CD4-positive, alpha-beta memory T cell (primary cell): ENCODE data around the gene RPL12. TPM values are rescaled to one million over a fixed set of nuclear protein-coding genes. Genes with fewer than 3 reads are reported as not detected.
A peak's percentile ranks its signal among the peaks of the same experiment; 100 is the strongest.

ENCODE experiments used
- CTCF ChIA-PET: fragments of 350-600 bp; sonication (Branson Sonifier 250); formaldehyde crosslinking; loops from one replicate; lab custom pipeline; 2021; ENCODE audit warnings: inconsistent platforms; ENCODE audit not compliant: partially characterized antibody; lab: Charles Lee
- POLR2A ChIA-PET: fragments of 350-600 bp; sonication (Branson Sonifier 250); formaldehyde crosslinking; loops from one replicate; lab custom pipeline; 2021; ENCODE audit not compliant: partially characterized antibody; lab: Charles Lee
- DNase-seq, 5 donors: peaks; one replicate each; pipeline versions ENCODE4 v3.0.0 to v3.0.0-alpha.2; 2020 to 2022; ENCODE audit warnings: mixed read lengths in 1 of 5
- H3K27ac ChIP-seq: one replicate; pipeline ENCODE4 v1.7.0; 2013; ENCODE audit warnings: low read depth, low read length
- H3K27me3 ChIP-seq: 2 replicates; pipeline ENCODE4 v1.7.0; 2013; ENCODE audit warnings: mild to moderate bottlenecking, low read length, moderate library complexity; ENCODE audit not compliant: insufficient read depth
- H3K36me3 ChIP-seq: 2 replicates; pipeline ENCODE4 v1.7.0; 2013; ENCODE audit warnings: mild to moderate bottlenecking, low read length, moderate library complexity; ENCODE audit not compliant: insufficient read depth
- H3K4me1 ChIP-seq: 2 replicates; pipeline ENCODE4 v1.7.0; 2013; ENCODE audit warnings: mild to moderate bottlenecking, low read length, moderate library complexity; ENCODE audit not compliant: insufficient read depth
- H3K4me3 ChIP-seq, 2 donors: one replicate each; pipeline ENCODE4 v1.7.0; 2013; ENCODE audit warnings: low read length in 2 of 2, mild to moderate bottlenecking in 1 of 2
- H3K9me3 ChIP-seq, 2 donors: one replicate each; pipeline ENCODE4 v1.7.0; 2013; ENCODE audit warnings: low read length in 2 of 2, control low read depth in 1 of 2; ENCODE audit not compliant: control insufficient read depth in 1 of 2
- H3K27ac Mint-ChIP-seq, 7 donors: one replicate each; pipeline ENCODE4 v1.8.0; 2020 to 2021; ENCODE audit warnings: mixed read lengths in 7 of 7, mild to moderate bottlenecking in 6 of 7, inconsistent platforms in 3 of 7, moderate library complexity in 3 of 7
- H3K27me3 Mint-ChIP-seq, 2 donors: one replicate each; pipeline ENCODE4 v1.8.0; 2020 to 2021; ENCODE audit warnings: mixed read lengths in 2 of 2
- H3K36me3 Mint-ChIP-seq, 2 donors: one replicate each; pipeline ENCODE4 v1.8.0; 2020 to 2021; ENCODE audit warnings: mixed read lengths in 2 of 2, inconsistent platforms in 1 of 2, mild to moderate bottlenecking in 1 of 2
- H3K4me1 Mint-ChIP-seq, 4 donors: one replicate each; pipeline ENCODE4 v1.8.0; 2020 to 2021; ENCODE audit warnings: mixed read lengths in 4 of 4, mild to moderate bottlenecking in 1 of 4
- H3K4me3 Mint-ChIP-seq, 8 donors: one replicate each; pipeline ENCODE4 v1.8.0; 2020 to 2021; ENCODE audit warnings: mixed read lengths in 8 of 8, mild to moderate bottlenecking in 7 of 8, moderate library complexity in 6 of 8, inconsistent platforms in 3 of 8
- H3K9me3 Mint-ChIP-seq, 8 donors: one replicate each; pipeline ENCODE4 v1.8.0; 2020 to 2021; ENCODE audit warnings: mixed read lengths in 8 of 8, mild to moderate bottlenecking in 5 of 8, inconsistent platforms in 3 of 8, moderate library complexity in 1 of 8
- intact Hi-C: fragments of 100-400 bp; cut with micrococcal nuclease; formaldehyde crosslinking; loops from one replicate; pipeline ENCODE4 v1.15.1; 2023
- polyA plus RNA-seq, 2 donors: library from polyadenylated mRNA; unstranded; fragments of 300-500 nt; fragmentation: Illumina TruSeq; gene quantifications; one replicate each; pipeline ENCODE4 v1.2.3, GENCODE V29; 2021
- total RNA-seq, 2 experiments: library from RNA; stranded (reverse); gene quantifications; one replicate each; pipeline ENCODE4 v1.2.3, GENCODE V29; 2021

Gene RPL12
- total and polyA plus RNA-seq, 4 experiments from 2014 or later = 1,304 to 1,786 (median 1,643) TPM

GRCh38 chr9:127406799-127407491, 44.3 kb downstream of the RPL12 start:
- Histone ChIP-seq H3K4me1 (no peaks in the 10 kb centered on the region), H3K27ac (no peak overlapping the region), H3K9me3 (no peaks in the 10 kb centered on the region), H3K36me3 (no peaks in the 10 kb centered on the region), H3K4me3 (no peak overlapping the region), H3K27me3 (no peaks in the 10 kb centered on the region)
- DNase-seq = no peak
- no peaks in the 10 kb centered on the region for H3K9me3 Mint-ChIP-seq
- ChIA-PET CTCF (interaction anchor here (0.7 kb wide), 1 partner anchor 11 kb away, joined by 3 read pairs; no protein-coding TSS in a partner anchor), POLR2A (no interaction called here)
- no peak overlapping the region for H3K4me3 Mint-ChIP-seq
- peaks cover 7 to 20% of the 10 kb centered on the region in 2 donors for H3K27me3 Mint-ChIP-seq
- no peak overlapping the region for H3K27ac Mint-ChIP-seq
- intact Hi-C loops = no loop called here
- H3K4me1 Mint-ChIP-seq = no peaks in the 10 kb centered on the region
- no peaks in the 10 kb centered on the region for H3K36me3 Mint-ChIP-seq

GRCh38 chr9:127405344-127406125, 45.7 kb downstream of the RPL12 start:
- Mint-ChIP-seq H3K36me3 (no peaks in the 10 kb centered on the region), H3K27ac (peak overlapping the region in 1 of 7 donors; percentile 62), H3K4me1 (no peaks in the 10 kb centered on the region), H3K9me3 (no peaks in the 10 kb centered on the region), H3K4me3 (no peak overlapping the region), H3K27me3 (peaks cover 11 to 21% of the 10 kb centered on the region in 2 donors)
- no peak overlapping the region for H3K27ac ChIP-seq
- ChIA-PET POLR2A (no interaction called here), CTCF (no interaction called here)
- intact Hi-C loops = no loop called here
- no peaks in the 10 kb centered on the region for H3K36me3 ChIP-seq
- H3K27me3 ChIP-seq = no peaks in the 10 kb centered on the region
- no peaks in the 10 kb centered on the region for H3K9me3 ChIP-seq
- no peaks in the 10 kb centered on the region for H3K4me1 ChIP-seq
- no peak overlapping the region for H3K4me3 ChIP-seq
- DNase-seq = no peak

- Histone ChIP-seq H3K9me3 (no peaks in the 10 kb centered on the region), H3K4me1 (no peaks in the 10 kb centered on the region), H3K27me3 (no peaks in the 10 kb centered on the region), H3K36me3 (no peaks in the 10 kb centered on the region), H3K4me3 (no peak overlapping the region), H3K27ac (no peak overlapping the region)
- intact Hi-C loops = no loop called here
- Mint-ChIP-seq H3K27ac (no peak overlapping the region), H3K4me1 (no peaks in the 10 kb centered on the region), H3K9me3 (no peaks in the 10 kb centered on the region), H3K27me3 (peaks cover 11 to 23% of the 10 kb centered on the region in 2 donors), H3K4me3 (no peak overlapping the region), H3K36me3 (no peaks in the 10 kb centered on the region)
- no peak for DNase-seq
- ChIA-PET CTCF (no interaction called here), POLR2A (no interaction called here)
These were observed 46.6 kb downstream of the RPL12 start for GRCh38 chr9:127404631-127405030.

GRCh38 chr9:127403507-127404192, 47.6 kb downstream of the RPL12 start:
- no peaks in the 10 kb centered on the region for H3K36me3 Mint-ChIP-seq
- no peaks in the 10 kb centered on the region for H3K4me1 ChIP-seq
- H3K9me3 Mint-ChIP-seq = no peaks in the 10 kb centered on the region
- no peaks in the 10 kb centered on the region for H3K36me3 ChIP-seq
- ChIA-PET POLR2A (no interaction called here), CTCF (no interaction called here)
- DNase-seq = no peak
- no peak overlapping the region for H3K27ac ChIP-seq
- no peak overlapping the region for H3K4me3 Mint-ChIP-seq
- H3K9me3 ChIP-seq = no peaks in the 10 kb centered on the region
- intact Hi-C loops = no loop called here
- H3K4me1 Mint-ChIP-seq = peaks cover 0 to under 1% (median under 1%) of the 10 kb centered on the region in 4 donors
- peaks cover 6% of the 10 kb centered on the region for H3K27me3 ChIP-seq
- H3K27ac Mint-ChIP-seq = no peak overlapping the region
- H3K4me3 ChIP-seq = no peak overlapping the region
- H3K27me3 Mint-ChIP-seq = peaks cover 16 to 23% of the 10 kb centered on the region in 2 donors

- ChIA-PET CTCF (no interaction called here), POLR2A (no interaction called here)
- Mint-ChIP-seq H3K4me1 (peaks cover 2 to 9% (median 6%) of the 10 kb centered on the region in 4 donors), H3K27me3 (peaks cover 18 to 25% of the 10 kb centered on the region in 2 donors), H3K36me3 (no peaks in the 10 kb centered on the region), H3K27ac (no peak overlapping the region), H3K4me3 (no peak overlapping the region), H3K9me3 (no peaks in the 10 kb centered on the region)
- Histone ChIP-seq H3K27me3 (peaks cover 14% of the 10 kb centered on the region), H3K27ac (no peak overlapping the region), H3K9me3 (no peaks in the 10 kb centered on the region), H3K4me3 (no peak overlapping the region), H3K4me1 (peaks cover 8% of the 10 kb centered on the region), H3K36me3 (no peaks in the 10 kb centered on the region)
- DNase-seq = no peak
- intact Hi-C loops = no loop called here
These were observed 48.7 kb downstream of the RPL12 start for GRCh38 chr9:127402401-127403090.

- H3K27ac Mint-ChIP-seq = no peak overlapping the region
- intact Hi-C loops = no loop called here
- Histone ChIP-seq H3K4me3 (no peak overlapping the region), H3K4me1 (peaks cover 19% of the 10 kb centered on the region), H3K27me3 (peaks cover 28% of the 10 kb centered on the region), H3K36me3 (no peaks in the 10 kb centered on the region), H3K9me3 (no peaks in the 10 kb centered on the region), H3K27ac (no peak overlapping the region)
- DNase-seq = no peak
- CTCF ChIA-PET = interaction anchor here (0.8 to 1.8 kb wide), 4 partner anchors 56 to 458 kb away, joined by 3 to 5 read pairs (median 3); no protein-coding TSS in a partner anchor
- no peaks in the 10 kb centered on the region for H3K36me3 Mint-ChIP-seq
- H3K27me3 Mint-ChIP-seq = peaks cover 28 to 33% of the 10 kb centered on the region in 2 donors
- H3K4me3 Mint-ChIP-seq = peak overlapping the region in 1 of 8 donors; percentile 18
- H3K9me3 Mint-ChIP-seq = no peaks in the 10 kb centered on the region
- POLR2A ChIA-PET = interaction anchor here (1.7 kb wide), 1 partner anchor 11 kb away, joined by 6 read pairs; no protein-coding TSS in a partner anchor
- peaks cover 5 to 23% (median 12%) of the 10 kb centered on the region in 4 donors for H3K4me1 Mint-ChIP-seq
These were observed 51.4 kb downstream of the RPL12 start for GRCh38 chr9:127399736-127400269.
